Measurements from ENCODE around the gene EDEM1.

- TF ChIP-seq CTCF (IDR thresholded peaks at IDR 0.05; ENCODE audit: poor library complexity, severe bottlenecking) (no peak), SMC3 (conservative IDR thresholded peaks at IDR 0.05; ENCODE audit: poor library complexity) (no peak), TAF1 (IDR thresholded peaks at IDR 0.05; ENCODE audit: low read depth) (no peak)
Measured at GRCh38 chr3:5260992-5261501, 73.5 kb downstream of the EDEM1 start.
